Amniotic stem cell (primary cell): ENCODE results near the gene SVIL.
"Not testable (repeated sequence)": the region's sequence is repeated elsewhere in the genome, so short reads cannot be mapped to it uniquely, and the experiment has no call there.

ENCODE experiments used
- DNase-seq: peaks from one replicate; lab custom pipeline; 2025; lab: John Stamatoyannopoulos, UW

The SVIL gene

DNA sequence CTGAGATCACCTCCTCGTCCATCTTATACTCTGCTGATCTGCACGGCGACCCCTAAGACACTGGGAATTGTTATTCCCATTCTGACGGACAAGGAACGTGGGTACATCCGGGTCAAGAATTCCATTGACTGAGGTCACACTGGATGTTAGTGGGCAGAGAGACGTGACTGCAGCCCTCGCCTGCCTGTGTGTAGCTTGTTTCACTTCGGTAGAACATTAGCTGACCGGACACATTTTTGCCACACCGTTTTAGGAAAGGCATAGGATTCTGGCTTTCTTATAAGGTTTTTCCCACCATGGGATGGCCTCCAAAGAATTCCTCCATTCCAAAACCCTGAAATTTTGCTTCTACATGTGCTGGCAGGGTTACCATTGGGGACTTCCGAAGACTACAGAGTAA is 118.9 kb downstream of the SVIL start:
- DNase-seq: not testable (repeated sequence)

DNA sequence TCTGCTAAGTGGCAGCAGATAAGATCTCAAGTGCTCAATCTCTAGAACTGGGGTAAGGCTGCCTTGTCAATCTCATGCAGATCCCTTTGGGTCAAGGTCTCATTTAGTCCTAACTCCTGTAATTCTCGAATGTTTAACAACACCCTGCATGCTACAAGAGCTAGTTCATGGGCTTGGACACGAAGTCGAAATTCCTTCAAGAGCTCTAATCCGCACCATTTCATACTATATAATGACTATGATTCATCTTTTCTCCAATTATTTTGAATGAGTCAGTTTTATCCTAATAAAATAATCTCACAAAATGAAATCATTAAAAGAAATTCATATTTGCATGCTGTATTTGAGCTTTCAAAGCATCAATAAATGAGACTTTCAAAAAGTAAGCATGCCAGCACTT is 119.7 kb downstream of the SVIL start:
- DNase-seq: not testable (repeated sequence)

DNA sequence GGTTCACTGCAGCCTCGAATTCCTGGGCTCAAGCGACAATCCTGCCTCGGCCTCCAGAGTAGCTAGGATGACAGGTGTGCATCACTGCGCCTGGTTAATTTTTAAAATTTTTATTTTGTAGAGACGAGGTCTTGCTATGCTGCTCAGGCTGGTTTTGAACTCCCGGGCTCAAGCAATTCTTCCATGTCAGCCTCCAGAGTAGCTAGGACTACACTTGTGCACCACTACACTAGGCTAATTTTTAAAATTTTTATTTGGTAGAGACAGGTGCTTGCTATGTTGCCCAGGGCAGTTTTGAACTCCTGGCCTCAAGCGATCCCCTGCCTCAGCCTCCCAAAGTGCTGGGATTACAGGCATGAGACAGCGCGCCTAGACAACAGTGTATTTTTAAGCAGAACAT is 120.5 kb downstream of the SVIL start:
- DNase-seq: no peak

DNA sequence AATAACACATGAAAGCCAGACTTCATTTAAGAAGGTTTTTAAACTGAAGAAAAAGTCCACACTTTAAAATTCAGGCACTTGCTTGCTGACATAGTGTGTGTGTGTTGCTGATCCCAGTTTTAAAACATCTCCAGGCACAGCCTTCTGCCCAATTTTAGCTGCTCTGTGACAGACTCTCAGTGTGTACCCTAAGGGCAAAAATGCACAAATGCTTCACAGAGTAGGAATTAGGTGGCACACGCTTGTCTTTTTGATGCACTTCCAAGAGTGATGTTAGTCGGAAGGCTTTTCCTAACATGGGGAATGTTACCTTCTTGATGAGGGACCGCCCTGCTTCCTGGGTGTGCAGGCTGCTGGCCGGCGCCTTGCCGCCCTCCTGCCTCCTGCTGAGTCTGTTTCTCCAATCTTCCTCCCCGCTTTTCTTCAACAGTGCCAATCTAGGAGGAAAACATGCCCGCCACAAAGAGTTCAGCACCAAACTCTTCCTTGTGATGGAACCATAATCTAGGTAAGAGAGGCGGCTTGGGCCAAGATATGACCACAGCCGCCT is 122.3 kb downstream of the SVIL start:
- DNase-seq: no peak

DNA sequence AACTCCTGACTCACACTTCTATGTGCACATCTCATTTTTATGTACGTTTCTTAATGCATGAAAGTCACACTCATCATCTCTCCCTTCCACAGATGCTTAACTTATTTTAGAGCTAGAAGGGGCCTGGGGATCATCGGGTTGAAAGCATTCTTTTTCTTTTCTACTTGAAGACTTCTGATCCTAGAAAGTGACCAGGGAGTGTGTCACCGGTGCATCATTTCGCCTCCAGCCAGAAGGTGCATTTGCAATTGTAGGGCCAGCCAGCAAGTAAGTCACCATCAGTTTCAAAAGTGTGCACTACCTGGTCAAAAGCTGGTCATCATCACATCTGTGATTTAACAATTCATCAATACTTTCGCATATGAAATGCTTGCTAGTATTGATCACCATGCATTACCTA is 123.0 kb downstream of the SVIL start:
- DNase-seq: not testable (repeated sequence)

DNA sequence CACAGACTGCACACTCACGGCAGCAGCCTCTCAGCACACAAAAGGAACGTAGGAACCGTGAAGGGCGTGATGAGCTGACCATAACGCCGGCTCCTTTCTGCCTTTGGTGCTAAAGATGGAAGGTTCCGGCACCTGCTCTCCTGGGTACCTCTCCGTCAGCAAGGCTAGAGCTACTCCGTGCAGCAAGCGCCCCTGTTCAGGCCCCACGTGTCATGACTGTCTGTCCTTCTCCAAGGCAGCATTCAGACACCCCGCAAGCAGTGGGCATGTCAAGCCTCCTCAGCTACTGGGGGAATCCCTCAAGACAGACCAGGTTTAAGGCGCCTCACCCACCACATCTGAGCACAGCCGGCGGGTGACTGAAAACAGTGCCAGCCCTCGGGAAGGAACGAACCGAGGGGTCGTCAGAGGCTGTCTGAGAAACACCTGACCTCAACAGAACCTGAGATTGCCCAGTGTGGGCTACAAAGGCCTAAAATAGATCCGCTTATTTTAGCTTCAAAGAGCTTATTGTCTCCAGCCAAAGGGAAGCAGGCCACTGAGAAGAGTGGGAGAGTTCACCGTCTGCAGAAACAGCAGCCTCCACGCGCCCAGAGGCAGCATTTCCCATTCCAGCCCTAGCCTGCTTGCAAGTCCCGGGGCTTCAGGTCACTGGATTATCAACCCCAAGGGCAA is 124.2 kb downstream of the SVIL start:
- DNase-seq: not testable (repeated sequence)

DNA sequence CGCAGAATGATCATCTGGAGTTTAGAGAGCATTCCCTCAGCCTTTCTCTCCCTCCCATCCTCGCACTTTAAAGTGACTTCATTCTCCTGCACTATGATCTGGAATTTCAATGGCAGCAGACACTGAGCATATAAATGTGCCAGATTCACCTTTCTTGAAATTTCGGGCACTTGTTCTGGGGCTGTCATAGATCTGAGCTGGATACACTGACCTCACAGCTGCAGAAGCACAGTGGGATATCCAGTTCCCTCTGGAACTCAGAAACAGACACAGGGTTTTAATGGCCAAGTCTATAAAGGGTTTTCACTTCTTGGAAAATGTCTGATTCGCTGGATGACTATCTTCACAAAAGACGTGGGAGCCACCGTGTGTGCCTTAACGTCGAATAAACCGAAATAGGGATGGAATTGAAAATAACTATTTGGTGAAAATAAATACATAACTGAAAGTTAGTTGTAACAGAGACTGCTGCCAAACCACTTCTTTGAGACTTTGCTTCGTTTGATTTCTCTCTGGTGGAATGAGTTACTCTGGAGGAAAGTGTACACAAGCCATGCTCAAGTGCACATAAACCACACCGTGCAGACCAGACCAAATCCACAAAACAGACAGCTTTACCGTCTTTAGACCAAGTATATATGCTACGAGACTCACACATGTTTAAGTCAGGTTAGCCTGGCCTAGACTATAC is 126.1 kb downstream of the SVIL start:
- no peak for DNase-seq

DNA sequence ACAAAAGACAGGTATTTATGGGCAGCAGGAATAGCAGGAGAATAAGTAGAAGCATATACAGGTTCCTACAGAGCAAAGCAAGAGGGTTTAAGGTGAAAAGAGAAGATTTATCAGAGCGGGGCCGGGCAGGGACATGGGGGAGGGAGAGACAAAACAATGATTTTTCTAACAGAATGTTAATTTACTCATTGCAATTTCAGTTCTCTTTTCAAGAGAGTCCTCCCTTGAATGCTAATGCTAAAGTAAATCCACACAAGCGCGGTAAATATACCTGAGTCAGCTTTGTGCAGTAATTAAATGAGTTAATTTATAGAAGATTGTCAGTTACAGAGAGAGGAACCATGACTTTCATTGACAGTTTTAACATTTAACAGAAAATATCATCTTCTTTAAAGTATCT is 127.0 kb downstream of the SVIL start:
- not testable (repeated sequence) for DNase-seq

DNA sequence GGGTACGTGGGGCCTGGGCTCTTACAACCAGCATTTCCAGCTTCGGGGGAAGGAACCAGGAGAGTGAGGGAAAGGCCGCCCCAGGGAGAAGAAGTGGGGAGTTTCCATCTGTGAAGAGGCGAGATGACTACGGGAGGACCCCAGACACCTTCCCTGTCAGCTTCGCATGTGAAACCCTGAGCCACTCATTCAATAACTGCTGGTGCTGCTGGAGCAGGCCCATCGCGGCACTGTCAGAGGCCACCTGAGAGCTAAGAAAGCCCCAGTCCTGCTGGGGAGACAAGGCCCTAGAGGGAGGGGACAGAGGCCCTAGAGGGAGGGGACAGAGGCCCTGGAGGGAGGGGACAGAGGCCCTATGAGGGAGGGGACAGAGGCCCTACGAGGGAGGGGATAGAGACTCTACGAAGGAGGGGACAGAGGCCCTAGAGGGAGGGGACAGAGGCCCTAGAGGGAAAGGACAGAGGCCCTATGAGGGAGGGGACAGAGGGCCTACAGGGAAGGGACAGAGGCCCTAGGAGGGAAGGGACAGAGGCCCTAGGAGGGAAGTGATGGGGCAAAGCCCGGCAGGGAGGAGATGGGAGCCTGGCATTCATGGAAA is 128.3 kb downstream of the SVIL start:
- not testable (repeated sequence) for DNase-seq

DNA sequence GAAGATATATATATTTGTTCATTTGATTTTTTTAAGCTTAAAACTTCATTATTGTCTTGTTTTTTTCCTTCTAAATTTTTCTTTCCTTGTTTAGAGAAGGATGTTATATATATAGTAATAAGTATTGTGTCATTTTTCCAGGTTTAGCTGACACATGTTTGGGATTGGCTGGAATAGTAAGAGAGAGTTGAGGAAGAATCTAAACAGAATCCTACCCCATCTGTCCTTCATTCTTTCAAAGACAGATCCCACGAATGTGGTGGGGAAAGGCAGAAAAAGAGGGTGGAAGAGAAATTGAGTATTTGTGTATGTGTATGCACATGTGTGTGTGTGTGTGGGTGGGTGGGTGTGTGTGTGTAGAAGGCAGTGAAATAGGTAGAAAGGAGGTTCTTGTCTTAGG is 132.4 kb downstream of the SVIL start:
- DNase-seq: no peak

DNA sequence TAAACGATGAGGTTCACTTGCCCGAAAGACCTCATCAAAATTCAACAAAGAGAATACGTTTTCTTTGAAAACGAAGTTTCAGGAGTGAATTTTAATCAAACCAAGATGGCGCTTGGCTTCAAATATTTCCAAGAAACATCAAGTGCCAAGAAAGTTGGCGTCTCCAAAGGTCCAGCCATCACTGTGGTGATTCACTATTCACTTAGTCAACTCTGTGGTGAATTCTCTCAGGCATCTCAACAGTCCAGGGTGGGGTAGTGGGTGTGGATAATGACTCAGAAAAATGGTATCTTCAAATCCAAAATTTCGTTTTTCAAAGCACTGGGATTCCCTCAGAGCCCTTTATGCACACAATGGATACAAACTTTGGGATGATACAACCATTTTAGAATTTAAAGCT is 133.1 kb downstream of the SVIL start:
- DNase-seq: peak; percentile 65

DNA sequence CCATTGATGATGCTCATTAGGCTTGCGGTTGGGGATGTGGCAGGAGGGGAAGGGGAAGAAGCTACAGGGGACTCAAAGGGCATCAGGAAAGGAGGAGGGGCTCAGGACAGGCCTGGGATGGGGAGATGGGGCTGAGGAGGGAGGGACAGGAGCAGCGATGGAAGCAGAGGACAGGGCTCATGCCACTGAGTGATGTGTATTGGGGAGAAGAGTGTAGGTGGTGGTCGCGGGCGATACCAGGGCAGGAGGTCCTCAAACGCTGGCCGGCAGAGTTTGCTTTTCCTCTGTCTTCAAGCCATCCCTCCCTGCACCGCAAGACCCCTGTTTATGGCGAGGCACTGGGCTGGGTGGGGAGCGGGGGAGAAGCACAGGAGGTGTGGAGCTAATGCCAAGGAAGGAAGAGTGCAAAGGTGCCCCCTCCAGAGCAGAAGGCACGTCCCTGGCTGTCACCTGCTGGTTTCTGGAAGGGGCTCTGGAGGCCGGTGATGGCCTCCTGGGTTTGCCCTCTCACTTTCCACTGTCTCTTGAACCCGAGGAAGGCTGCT is 134.7 kb downstream of the SVIL start:
- DNase-seq: no peak

DNA sequence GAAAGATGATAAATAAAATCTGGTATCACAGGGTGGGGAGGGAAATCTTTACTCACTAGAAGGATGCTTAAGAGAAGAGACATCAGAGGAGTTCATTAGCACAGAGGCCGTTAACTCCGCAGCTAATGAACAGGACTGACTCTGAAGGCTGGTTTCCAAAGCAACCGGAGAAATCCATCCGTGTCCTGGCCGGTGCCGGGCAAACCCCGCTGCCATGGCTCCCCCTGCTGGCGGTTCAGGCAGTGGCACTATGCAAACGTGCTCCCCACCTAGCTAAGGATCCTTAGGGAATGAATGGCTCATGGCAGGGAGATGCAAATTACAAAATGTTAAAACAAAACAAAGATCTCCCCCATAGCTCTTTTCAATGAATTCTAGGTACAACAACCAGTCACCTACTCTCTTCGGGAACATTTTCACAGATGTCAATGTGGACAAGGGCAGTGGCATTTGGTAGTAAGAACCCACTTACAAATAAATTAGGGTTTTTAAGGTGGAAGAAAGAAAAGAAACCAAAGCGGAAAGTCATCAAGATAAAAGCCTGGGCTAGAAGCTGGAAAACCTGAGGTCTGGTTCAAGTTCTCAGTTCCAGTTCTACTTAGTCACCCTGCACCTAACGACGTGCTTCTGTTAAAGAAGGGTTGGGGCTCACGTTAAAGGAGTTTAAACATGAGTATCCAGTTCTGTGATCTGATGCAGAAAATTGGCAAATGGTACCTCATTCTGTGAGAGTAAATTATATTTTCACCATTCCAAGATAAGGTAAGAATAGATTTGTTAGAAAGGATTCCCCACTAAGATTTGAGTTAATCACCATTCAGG is 138.2 kb downstream of the SVIL start:
- peak; percentile 24 for DNase-seq

DNA sequence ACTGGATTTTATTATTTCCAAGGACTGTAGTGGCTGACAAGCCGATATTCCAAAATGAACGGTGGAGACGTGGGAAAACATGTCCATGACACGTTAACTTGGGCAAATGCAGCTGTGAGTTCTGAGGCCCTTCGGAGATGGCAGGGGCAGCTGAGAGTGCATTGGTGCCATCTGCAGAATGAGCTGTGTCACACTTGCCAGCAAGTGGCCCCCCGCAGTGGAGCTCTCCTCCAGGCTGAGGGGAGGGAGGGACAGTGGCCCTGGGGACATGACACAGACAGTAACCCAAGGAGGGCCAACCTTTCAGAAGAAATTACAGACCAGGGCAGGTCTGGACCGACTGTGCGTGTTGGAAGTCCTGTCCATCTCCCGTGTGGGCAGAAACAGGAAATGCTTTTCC is 139.4 kb downstream of the SVIL start:
- DNase-seq: no peak

DNA sequence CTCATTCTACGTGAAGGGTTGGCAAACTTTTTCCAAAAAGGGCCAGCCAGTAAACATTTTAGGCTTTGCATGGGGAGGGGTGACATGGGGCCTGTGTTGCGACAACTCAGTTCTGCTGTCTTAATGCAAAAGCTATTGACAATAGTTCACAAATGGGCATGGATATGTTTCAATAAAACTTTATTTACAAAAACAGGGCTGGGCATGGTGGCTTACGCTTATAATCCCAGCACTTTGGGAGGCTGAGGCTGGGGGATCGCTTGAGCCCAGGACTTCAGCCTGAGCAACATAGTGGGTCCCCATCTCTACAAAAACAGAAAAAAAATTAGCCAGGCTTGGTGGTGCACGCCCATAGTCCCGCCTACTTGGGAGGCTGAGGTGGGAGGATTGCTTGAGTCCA is 141.1 kb downstream of the SVIL start:
- no peak for DNase-seq

DNA sequence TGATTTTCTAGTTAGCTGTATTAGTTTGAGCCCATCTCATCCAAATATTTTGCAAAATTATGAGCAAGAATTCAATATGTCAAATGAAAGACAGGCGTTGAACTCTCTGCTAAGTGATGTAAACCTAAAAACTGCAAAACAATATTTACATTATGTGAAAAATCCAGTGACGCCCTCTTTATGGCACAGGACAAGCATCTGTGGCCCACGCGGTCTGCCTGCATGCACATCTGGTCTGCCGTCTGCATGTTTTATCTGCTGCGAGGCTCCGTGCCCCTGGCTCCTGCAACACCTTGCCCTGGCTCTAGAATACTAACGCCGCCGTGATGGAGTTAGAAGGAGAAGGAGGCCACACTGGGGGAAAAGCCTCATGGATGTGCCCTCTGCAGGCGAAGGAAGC is 142.0 kb downstream of the SVIL start:
- no peak for DNase-seq

DNA sequence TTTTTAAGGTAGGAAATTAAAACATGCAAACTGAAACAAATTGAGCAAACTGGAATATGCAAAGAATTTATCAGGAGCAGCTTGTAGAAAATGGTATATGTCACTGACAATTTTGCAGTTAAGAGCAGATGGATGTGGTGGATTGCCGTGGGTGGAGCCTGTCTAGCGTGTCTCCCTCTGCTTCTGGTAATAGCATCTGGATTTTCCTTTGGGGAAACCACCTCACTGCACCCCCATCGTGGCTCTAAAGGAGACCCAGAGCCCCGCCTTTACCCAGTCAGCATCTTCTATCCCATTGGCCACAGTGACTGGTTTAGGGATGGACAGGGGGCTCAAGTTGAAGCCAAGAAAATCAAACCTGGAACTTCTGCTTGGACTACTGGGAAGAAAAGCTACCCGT is 142.9 kb downstream of the SVIL start:
- no peak for DNase-seq

DNA sequence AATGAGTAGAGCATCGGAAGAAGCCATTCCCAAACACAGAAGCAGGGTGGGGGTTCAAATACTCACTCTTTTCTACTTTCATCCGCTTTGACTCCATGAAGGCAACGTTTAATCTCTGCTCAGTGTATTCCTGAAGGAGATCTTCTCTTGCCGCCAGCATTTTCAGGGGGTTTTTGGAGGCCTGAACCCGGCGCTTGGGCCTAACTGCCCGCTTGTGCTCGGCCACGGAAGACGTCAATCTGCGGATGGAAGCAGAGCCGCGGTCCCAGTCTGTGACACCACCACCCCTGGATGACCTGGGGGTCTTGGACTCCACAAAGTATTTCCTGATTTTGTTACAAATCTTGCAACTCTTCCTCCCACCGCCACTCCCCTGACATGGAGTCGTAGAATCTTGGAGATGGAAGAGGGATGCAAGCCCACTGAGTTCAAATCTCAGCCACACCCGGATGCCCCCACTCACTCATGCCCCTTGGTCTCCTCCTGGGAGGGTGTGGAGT is 143.9 kb downstream of the SVIL start:
- DNase-seq: not testable (repeated sequence)

DNA sequence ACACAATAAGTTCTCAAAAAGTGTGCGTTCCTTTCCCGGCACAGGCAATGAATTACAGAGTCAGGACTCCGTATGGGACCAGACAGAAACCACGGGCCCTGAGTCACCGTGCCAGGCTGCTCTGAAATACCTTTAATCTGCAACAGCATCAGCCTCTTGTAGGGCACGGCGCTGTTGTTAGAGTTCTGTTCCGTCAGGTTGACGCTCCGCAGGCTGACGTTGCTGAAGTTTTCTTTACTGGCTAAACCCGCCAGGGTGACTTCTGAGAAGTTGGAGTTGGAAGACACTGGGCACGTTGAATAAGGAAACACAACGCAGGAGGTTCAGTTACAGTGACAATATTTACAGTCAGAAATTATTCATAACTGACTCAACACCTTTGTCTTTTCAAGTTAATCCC is 146.3 kb downstream of the SVIL start:
- DNase-seq: not testable (repeated sequence)

DNA sequence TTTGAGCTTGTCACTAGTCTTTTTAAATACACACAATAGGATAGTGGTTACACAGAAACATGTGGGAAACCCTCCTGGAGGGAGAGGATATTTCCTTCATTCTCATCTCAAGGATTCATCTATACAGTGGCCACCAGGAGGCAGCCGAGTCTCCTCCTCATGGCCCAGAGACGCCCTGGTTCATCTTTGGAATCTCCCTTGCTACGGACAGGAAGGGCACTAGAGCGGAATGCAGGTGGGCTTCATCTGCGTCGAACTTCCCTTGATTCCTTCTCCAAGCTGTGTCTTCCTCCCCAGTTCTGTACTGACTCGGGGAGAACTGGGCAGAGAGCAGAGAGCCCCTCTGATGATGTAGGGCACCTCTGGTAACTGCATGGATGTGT is 146.9 kb downstream of the SVIL start:
- not testable (repeated sequence) for DNase-seq

DNA sequence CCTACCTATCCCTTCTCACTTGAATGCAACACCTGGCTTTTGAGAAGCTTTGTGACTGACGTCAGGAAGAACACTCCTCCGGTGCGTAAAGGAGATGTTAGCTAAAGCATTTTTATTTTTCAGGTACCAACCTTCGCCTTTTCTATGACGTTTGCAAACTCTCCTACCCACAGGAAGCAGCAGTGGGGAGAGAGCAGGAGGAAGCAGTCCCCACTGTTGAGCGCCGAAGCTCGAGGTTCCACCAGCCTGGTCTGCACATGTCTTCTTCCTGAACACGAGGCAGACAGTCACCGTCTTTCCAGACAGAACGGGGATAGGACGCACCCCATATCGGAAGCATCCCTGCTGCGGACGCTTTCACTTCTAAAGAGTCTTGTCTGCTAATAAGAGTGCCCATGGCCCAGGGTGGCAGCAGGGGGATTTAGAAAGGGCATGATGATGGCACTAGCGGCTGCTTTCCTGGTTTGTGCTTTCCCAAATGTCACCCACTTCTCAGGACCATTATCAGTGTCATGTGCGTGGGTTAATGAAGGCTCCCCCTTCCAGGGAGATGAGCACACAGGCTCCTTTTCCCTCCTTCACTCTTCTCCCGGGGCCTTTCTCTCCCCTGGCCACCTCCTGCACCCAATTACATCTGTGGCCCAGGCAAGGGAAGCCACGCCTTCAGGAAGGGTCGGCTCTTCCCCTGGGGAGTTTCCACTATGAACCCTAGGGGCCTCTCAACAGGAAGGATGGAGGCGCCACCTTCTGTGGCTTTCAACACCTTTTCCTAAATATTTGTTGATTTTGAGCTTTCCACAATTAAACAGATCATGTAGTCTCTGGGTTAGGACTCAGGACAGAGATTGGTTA is 147.5 kb downstream of the SVIL start:
- not testable (repeated sequence) for DNase-seq
